ENCODE measurements around the gene NPTN.

NPTN gene

DNA sequence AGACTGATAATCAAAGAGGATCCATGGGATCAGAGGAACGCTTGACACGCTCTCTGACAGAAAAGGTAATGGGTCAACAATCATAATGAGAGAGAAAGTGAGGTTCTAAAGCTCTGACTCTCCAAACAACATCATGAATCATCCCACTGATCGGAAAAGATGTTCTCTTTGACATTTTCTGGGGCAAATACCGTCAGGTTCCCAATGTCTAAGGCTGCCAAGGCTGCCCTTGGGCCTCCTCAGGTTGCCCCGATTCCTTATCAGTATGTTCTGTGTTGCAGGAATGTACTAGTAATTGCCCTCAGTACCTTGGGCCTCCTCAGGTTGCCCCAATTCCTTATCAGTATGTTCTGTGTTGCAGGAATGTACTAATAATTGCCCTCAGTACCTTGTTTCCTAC is 60.9 kb downstream of the NPTN start:
- no peak overlapping the region for H2AFZ ChIP-seq (ENCODE audit: low read length, unreplicated experiment)
- H3K4me1 ChIP-seq (ENCODE audit: control insufficient read depth, insufficient read depth, low read length, unreplicated experiment): no peaks in the 10 kb centered on the region
- H3K27me3 ChIP-seq (ENCODE audit: insufficient read depth, low read length): no peaks in the 10 kb centered on the region
- peaks cover 9% of the 10 kb centered on the region; the same call in 1 of the 2 replicates for H3K36me3 ChIP-seq (ENCODE audit: insufficient read depth, low read length)
- H3K27ac ChIP-seq (ENCODE audit: low read depth, low read length): no peak overlapping the region
- no peaks in the 10 kb centered on the region for H3K79me2 ChIP-seq (ENCODE audit: control insufficient read depth, insufficient read depth, low read length, unreplicated experiment)
- H3K4me3 ChIP-seq (ENCODE audit: low read depth, low read length): no peak overlapping the region

DNA sequence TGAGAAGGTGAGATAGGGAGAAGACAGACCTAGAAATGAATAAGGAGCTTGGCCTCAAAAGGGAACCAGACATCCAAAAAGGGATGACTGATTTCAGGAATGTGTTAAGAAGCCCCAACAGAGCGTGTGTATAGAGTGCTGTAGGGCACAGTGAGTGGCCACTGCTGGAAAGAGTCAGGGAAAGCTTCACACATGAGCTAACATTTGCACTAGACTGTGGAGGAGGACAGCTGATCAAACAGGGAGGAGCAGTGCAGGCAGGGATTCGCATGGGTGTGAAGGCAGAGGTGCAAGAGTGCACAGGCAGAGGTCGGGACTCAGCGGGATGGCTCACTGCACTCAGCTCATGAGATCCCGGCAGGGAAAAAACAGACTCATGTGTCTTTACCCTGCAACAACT is 61.8 kb downstream of the NPTN start:
- peaks cover 9% of the 10 kb centered on the region; the same call in 1 of the 2 replicates for H3K36me3 ChIP-seq (ENCODE audit: insufficient read depth, low read length)
- H3K4me3 ChIP-seq (ENCODE audit: low read depth, low read length): no peak overlapping the region
- no peaks in the 10 kb centered on the region for H3K79me2 ChIP-seq (ENCODE audit: control insufficient read depth, insufficient read depth, low read length, unreplicated experiment)
- no peaks in the 10 kb centered on the region for H3K4me1 ChIP-seq (ENCODE audit: control insufficient read depth, insufficient read depth, low read length, unreplicated experiment)
- H3K27ac ChIP-seq (ENCODE audit: low read depth, low read length): no peak overlapping the region
- H3K27me3 ChIP-seq (ENCODE audit: insufficient read depth, low read length): no peaks in the 10 kb centered on the region
- no peak overlapping the region for H2AFZ ChIP-seq (ENCODE audit: low read length, unreplicated experiment)

DNA sequence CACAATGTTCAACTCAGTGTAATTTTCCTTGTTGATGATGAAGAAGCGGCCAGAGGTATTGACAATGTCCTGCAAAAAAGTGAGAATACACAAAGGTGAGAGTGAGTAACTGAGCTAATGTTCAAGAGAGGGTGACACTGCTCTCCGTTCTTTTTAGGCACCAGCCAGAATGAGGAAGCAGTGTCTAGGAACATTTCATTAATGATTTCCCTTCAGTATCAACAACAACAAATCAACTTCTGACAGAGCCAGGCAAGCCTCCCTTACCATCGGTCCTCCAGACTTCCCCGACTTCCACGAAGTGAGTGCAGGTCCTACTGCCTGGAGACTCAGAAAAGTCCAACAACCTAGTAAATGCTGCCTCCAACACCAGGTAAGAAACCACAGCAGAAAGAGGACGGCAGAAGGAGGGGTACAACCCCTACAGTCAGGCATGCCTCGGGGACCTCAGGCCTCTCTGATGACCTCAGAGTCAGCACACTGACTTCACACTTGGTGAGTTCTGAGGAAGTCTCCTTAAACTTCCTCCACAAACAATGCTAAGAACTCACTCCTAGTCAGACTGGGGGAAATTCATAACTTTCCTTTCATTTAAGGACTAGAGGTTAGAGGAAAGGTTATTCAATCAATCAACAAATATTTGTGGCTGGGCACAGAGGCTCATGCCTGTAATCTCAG is 62.7 kb downstream of the NPTN start:
- no peak overlapping the region for H3K27ac ChIP-seq (ENCODE audit: low read depth, low read length)
- peaks cover 9% of the 10 kb centered on the region; the same call in 1 of the 2 replicates for H3K36me3 ChIP-seq (ENCODE audit: insufficient read depth, low read length)
- no peaks in the 10 kb centered on the region for H3K27me3 ChIP-seq (ENCODE audit: insufficient read depth, low read length)
- H2AFZ ChIP-seq (ENCODE audit: low read length, unreplicated experiment): no peak overlapping the region
- no peaks in the 10 kb centered on the region for H3K4me1 ChIP-seq (ENCODE audit: control insufficient read depth, insufficient read depth, low read length, unreplicated experiment)
- H3K79me2 ChIP-seq (ENCODE audit: control insufficient read depth, insufficient read depth, low read length, unreplicated experiment): no peaks in the 10 kb centered on the region
- no peak overlapping the region for H3K4me3 ChIP-seq (ENCODE audit: low read depth, low read length)

DNA sequence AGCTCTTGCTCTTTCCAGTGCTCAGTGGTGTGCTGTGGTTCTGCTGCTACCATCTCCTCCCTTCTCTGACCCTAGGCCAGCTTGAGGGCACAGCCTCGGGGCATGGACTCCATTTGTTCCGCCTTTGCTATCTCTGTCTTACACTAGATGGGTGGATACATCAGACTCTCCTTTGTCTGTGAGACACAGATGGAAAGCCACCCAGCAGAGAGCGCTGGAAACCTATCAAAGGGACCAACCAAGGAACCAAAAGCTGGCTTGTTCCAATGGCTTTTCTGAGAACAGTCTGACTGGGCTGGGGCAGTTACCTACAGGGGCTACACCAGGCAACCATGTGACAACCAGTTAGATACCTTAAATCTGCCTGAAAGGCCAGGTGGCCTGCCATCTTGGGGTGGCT is 63.8 kb downstream of the NPTN start:
- H3K79me2 ChIP-seq (ENCODE audit: control insufficient read depth, insufficient read depth, low read length, unreplicated experiment): no peaks in the 10 kb centered on the region
- no peak overlapping the region for H3K4me3 ChIP-seq (ENCODE audit: low read depth, low read length)
- H3K4me1 ChIP-seq (ENCODE audit: control insufficient read depth, insufficient read depth, low read length, unreplicated experiment): peaks cover 10% of the 10 kb centered on the region
- no peaks in the 10 kb centered on the region for H3K27me3 ChIP-seq (ENCODE audit: insufficient read depth, low read length)
- peaks cover 9% of the 10 kb centered on the region; the same call in 1 of the 2 replicates for H3K36me3 ChIP-seq (ENCODE audit: insufficient read depth, low read length)
- no peak overlapping the region for H2AFZ ChIP-seq (ENCODE audit: low read length, unreplicated experiment)
- no peak overlapping the region for H3K27ac ChIP-seq (ENCODE audit: low read depth, low read length)

DNA sequence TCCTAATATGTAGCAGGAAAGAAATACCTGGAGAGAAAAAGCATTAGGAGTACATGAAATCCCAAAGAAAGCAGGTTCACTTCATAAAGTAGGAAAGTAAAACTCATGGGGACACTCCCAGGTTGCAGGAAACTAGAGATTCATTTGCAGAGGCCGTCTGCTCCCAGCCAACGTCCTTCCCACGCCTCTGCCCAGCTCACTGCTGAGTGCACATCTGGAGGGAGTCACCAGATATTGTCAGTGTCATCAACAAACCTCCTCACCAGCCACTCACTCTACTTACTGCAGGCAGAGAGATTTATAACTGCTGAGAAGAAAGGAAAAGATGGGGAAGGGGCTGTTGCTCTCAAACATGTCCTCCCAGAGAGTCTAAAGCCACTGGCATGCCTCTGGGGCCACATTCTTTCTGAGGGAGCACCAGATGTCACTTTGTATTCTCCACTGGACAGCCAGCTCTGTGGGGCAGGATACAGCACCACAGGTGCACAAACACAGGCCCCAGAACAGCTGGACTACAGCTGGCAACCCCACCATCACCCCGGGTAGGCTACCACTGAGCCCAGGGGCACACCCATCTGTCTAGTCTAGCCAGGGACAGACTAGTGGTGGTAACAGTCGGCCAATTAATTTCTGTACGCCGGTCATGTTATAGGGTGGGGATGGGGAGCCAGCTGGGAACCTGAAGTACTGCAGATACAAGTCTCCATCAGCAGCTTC is 64.5 kb downstream of the NPTN start:
- no peak overlapping the region for H3K4me3 ChIP-seq (ENCODE audit: low read depth, low read length)
- H3K27ac ChIP-seq (ENCODE audit: low read depth, low read length): no peak overlapping the region
- H3K36me3 ChIP-seq (ENCODE audit: insufficient read depth, low read length): peaks cover 9% of the 10 kb centered on the region; the same call in 1 of the 2 replicates
- no peak overlapping the region for H2AFZ ChIP-seq (ENCODE audit: low read length, unreplicated experiment)
- no peaks in the 10 kb centered on the region for H3K27me3 ChIP-seq (ENCODE audit: insufficient read depth, low read length)
- peaks cover 14% of the 10 kb centered on the region for H3K4me1 ChIP-seq (ENCODE audit: control insufficient read depth, insufficient read depth, low read length, unreplicated experiment)
- no peaks in the 10 kb centered on the region for H3K79me2 ChIP-seq (ENCODE audit: control insufficient read depth, insufficient read depth, low read length, unreplicated experiment)

DNA sequence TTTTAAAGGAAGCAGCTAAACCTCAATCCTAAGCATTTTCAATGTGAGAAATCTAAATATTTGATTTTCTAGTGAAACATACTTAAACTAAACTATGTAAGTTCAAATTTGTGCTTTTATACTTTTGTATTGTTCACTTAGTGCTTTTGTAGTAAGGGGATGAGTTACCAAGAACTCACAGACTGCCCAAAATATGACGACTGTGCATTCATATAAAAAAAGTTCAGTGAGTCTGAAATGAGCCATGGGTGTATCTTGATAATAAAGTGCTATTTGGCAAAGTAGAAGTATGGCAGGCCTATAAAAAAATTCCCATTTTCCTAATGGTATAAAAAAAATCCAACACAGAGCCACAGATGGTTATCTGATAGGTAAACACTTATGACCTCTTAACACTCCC is 66.2 kb downstream of the NPTN start:
- Histone ChIP-seq H3K27me3 (ENCODE audit: insufficient read depth, low read length) (no peaks in the 10 kb centered on the region), H3K4me1 (ENCODE audit: control insufficient read depth, insufficient read depth, low read length, unreplicated experiment) (peaks cover 14% of the 10 kb centered on the region), H3K4me3 (ENCODE audit: low read depth, low read length) (no peak overlapping the region), H3K27ac (ENCODE audit: low read depth, low read length) (no peak overlapping the region), H3K36me3 (ENCODE audit: insufficient read depth, low read length) (peaks cover 22% of the 10 kb centered on the region; the same call in 1 of the 2 replicates), H3K79me2 (ENCODE audit: control insufficient read depth, insufficient read depth, low read length, unreplicated experiment) (no peaks in the 10 kb centered on the region), H2AFZ (ENCODE audit: low read length, unreplicated experiment) (no peak overlapping the region)

DNA sequence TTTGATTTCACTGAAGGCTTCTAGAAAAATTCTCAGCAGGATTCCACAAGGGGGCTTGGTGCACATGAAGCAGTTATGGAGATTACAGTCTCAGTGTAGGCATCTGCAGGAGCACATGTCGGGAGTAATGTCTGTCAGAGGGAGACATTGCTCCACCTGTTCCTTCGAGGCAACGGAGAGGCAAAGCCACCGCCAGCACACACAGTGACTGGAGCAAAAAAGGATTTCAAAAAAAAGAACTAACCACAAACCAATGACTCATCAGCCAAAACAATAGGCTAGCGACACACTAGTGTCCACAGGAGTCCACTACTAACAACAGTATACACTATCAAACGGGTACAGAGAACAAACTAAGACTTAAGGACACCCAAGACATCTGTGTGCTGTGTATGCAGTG is 68.9 kb downstream of the NPTN start:
- Histone ChIP-seq H3K36me3 (ENCODE audit: insufficient read depth, low read length) (peaks cover 19% of the 10 kb centered on the region), H3K27me3 (ENCODE audit: insufficient read depth, low read length) (no peaks in the 10 kb centered on the region), H3K4me3 (ENCODE audit: low read depth, low read length) (no peak overlapping the region), H3K79me2 (ENCODE audit: control insufficient read depth, insufficient read depth, low read length, unreplicated experiment) (no peaks in the 10 kb centered on the region), H3K4me1 (ENCODE audit: control insufficient read depth, insufficient read depth, low read length, unreplicated experiment) (peaks cover 14% of the 10 kb centered on the region), H2AFZ (ENCODE audit: low read length, unreplicated experiment) (no peak overlapping the region), H3K27ac (ENCODE audit: low read depth, low read length) (no peak overlapping the region)

DNA sequence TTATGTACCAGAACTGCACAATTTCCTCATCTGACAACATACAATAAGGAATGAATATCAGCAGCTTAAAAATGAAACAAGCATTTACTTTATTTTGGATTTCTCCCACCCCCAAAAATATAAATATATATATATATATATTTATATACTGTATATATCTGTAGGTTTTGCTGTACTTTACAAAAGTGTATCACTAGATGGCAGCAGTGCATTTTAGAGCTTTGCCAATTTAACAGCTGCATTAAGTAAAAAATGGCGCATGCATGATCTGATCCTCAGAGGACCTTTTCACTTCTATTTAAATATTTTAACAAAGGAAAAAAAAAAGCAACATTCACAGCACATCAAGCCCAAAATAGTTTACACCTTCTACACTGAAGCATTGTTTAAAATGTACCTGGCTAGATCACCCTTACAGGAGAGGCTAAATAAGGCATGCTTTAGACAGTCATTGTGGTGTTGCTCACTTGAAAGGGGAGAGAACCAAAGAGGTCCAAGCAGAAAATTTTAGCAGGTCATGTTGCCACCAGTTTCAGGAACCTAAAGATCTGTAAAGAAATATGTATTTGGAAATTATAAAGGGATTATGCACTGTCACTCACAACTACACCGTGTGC is 72.6 kb downstream of the NPTN start:
- H2AFZ ChIP-seq (ENCODE audit: low read length, unreplicated experiment): no peak overlapping the region
- H3K27ac ChIP-seq (ENCODE audit: low read depth, low read length): no peak overlapping the region
- H3K79me2 ChIP-seq (ENCODE audit: control insufficient read depth, insufficient read depth, low read length, unreplicated experiment): no peaks in the 10 kb centered on the region
- peaks cover 34% of the 10 kb centered on the region for H3K36me3 ChIP-seq (ENCODE audit: insufficient read depth, low read length)
- no peaks in the 10 kb centered on the region for H3K27me3 ChIP-seq (ENCODE audit: insufficient read depth, low read length)
- peaks cover 14% of the 10 kb centered on the region for H3K4me1 ChIP-seq (ENCODE audit: control insufficient read depth, insufficient read depth, low read length, unreplicated experiment)
- no peak overlapping the region for H3K4me3 ChIP-seq (ENCODE audit: low read depth, low read length)

DNA sequence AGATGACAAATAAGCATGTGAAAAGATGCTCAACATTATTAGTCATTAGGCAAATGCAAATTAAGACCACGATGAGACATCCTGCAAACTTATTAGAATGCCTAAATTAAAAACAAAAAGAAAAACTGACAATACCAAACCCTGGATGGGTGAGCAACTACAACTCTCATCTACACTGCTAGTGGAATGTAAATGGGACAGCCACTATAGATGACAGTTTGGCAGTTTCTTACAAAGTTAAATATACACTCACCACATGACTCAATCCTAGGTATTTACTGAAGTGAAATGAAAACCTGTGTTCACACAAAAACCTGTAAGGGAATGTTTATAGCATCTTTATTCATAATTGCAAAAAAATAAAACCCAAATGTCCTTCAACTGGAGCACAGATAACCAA is 74.7 kb downstream of the NPTN start:
- Histone ChIP-seq H3K36me3 (ENCODE audit: insufficient read depth, low read length) (peaks cover 34% of the 10 kb centered on the region), H3K79me2 (ENCODE audit: control insufficient read depth, insufficient read depth, low read length, unreplicated experiment) (no peaks in the 10 kb centered on the region), H3K4me1 (ENCODE audit: control insufficient read depth, insufficient read depth, low read length, unreplicated experiment) (no peaks in the 10 kb centered on the region), H3K27me3 (ENCODE audit: insufficient read depth, low read length) (no peaks in the 10 kb centered on the region), H3K4me3 (ENCODE audit: low read depth, low read length) (no peak overlapping the region), H2AFZ (ENCODE audit: low read length, unreplicated experiment) (no peak overlapping the region), H3K27ac (ENCODE audit: low read depth, low read length) (no peak overlapping the region)

DNA sequence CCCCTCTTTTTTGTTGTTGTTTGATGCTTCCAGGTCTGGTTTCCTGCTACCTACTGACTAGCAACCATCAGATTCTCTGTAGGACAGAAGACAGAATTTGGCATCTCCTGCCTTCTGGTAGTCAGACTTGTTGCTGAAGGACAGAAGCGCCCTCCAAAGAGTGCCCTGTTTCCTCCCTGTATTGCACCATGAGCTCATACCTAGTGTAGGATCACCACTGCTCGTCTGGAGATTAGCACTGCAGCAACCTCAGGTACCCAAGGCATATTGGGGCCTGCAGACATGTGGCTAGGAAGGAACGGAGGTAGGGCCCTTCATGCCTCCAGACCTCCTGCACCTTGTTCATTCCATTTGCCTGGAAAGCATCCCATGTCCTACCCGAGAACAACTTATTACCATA is 78.1 kb downstream of the NPTN start:
- no peaks in the 10 kb centered on the region for H3K27me3 ChIP-seq (ENCODE audit: insufficient read depth, low read length)
- no peak overlapping the region for H3K4me3 ChIP-seq (ENCODE audit: low read depth, low read length)
- no peak overlapping the region for H3K27ac ChIP-seq (ENCODE audit: low read depth, low read length)
- no peak overlapping the region for H2AFZ ChIP-seq (ENCODE audit: low read length, unreplicated experiment)
- H3K36me3 ChIP-seq (ENCODE audit: insufficient read depth, low read length): peaks cover 18% of the 10 kb centered on the region
- no peaks in the 10 kb centered on the region for H3K4me1 ChIP-seq (ENCODE audit: control insufficient read depth, insufficient read depth, low read length, unreplicated experiment)
- H3K79me2 ChIP-seq (ENCODE audit: control insufficient read depth, insufficient read depth, low read length, unreplicated experiment): no peaks in the 10 kb centered on the region

DNA sequence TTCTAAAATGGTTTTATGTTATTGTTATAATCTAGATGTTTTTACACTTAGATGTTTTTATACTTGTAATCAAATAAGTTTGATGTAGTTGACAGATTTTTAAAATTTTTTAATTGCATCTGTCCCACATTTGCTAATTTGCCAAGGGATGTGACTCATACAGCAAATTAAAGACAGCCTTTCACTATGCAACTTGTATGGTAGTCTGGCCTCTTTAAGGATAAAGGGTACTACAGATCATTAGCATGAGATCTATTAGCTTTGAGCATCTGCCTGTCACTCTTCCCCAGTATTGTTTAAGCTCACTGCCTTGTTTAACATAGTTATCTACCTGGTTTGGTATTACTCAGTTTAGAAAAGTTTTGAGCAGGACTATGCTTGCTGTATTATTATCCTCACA is 83.0 kb downstream of the NPTN start:
- Histone ChIP-seq H3K27ac (ENCODE audit: low read depth, low read length) (no peak overlapping the region), H3K79me2 (ENCODE audit: control insufficient read depth, insufficient read depth, low read length, unreplicated experiment) (no peaks in the 10 kb centered on the region), H3K36me3 (ENCODE audit: insufficient read depth, low read length) (no peaks in the 10 kb centered on the region), H3K4me3 (ENCODE audit: low read depth, low read length) (no peak overlapping the region), H3K27me3 (ENCODE audit: insufficient read depth, low read length) (no peaks in the 10 kb centered on the region), H2AFZ (ENCODE audit: low read length, unreplicated experiment) (no peak overlapping the region), H3K4me1 (ENCODE audit: control insufficient read depth, insufficient read depth, low read length, unreplicated experiment) (no peaks in the 10 kb centered on the region)
